Spleen (tissue), 7 donors: ENCODE data around the gene TLE4.

ENCODE experiments used
- POLR2A ChIP-seq, 3 donors: fragments of 450-650 bp; IDR thresholded peaks; one replicate each; pipeline ENCODE4 v1.5.1; 2017; ENCODE audit warnings: antibody characterized with exemption in 3 of 3, mild to moderate bottlenecking in 1 of 3
- POLR2AphosphoS5 ChIP-seq, 3 donors: sonication (generic); formaldehyde crosslinking; IDR thresholded peaks; one replicate each; pipeline ENCODE4 v1.5.1; 2017; ENCODE audit warnings: antibody characterized with exemption in 3 of 3
- TF ChIP-seq, protein P1 (sequence below), 11 experiments: fragments of 200-600 bp in 7 of 11; fragments of 450-650 bp in 4 of 11; sonication (generic) in 4 of 11; IDR thresholded peaks in 8 of 11; conservative IDR thresholded peaks in 3 of 11; 1 replicate in 7 of 11; 2 replicates in 4 of 11; pipeline versions ENCODE4 v1.4.0 to v1.8.0; 2016 to 2021; ENCODE audit warnings: antibody characterized with exemption in 11 of 11, inconsistent platforms in 4 of 11, mild to moderate bottlenecking in 1 of 11
- donor health status: DM: no; HTN: no; CAD: no; lungs with moderate emphysema.
- donor health status: DM: no; HTN: no; CAD: no.
- donor health status: DM: no; HTN: no; CAD: no.

DNA sequence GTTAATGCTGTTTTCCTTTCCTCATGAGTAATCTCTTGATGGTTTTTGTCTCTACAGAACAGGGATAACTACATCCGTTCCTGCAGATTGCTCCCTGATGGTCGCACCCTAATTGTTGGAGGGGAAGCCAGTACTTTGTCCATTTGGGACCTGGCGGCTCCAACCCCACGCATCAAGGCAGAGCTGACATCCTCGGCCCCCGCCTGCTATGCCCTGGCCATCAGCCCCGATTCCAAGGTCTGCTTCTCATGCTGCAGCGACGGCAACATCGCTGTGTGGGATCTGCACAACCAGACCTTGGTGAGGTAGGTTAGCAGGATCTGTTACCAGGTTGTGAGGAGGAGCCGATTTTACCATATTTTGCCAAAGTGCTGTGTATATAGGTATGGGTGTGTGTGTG, 148.2 kb downstream of the TLE4 start:
- TF ChIP-seq, protein P1, sequence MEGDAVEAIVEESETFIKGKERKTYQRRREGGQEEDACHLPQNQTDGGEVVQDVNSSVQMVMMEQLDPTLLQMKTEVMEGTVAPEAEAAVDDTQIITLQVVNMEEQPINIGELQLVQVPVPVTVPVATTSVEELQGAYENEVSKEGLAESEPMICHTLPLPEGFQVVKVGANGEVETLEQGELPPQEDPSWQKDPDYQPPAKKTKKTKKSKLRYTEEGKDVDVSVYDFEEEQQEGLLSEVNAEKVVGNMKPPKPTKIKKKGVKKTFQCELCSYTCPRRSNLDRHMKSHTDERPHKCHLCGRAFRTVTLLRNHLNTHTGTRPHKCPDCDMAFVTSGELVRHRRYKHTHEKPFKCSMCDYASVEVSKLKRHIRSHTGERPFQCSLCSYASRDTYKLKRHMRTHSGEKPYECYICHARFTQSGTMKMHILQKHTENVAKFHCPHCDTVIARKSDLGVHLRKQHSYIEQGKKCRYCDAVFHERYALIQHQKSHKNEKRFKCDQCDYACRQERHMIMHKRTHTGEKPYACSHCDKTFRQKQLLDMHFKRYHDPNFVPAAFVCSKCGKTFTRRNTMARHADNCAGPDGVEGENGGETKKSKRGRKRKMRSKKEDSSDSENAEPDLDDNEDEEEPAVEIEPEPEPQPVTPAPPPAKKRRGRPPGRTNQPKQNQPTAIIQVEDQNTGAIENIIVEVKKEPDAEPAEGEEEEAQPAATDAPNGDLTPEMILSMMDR (IDR thresholded peaks at IDR 0.05 in 8 of 11, conservative IDR thresholded peaks at IDR 0.05 in 3 of 11) = no peak
- TF ChIP-seq POLR2AphosphoS5 (IDR thresholded peaks at IDR 0.05) (no peak), POLR2A (IDR thresholded peaks at IDR 0.05) (no peak)
